DMS53 (cell line): ENCODE measurements around the gene TERT.
A peak's percentile ranks its signal among the peaks of the same experiment; 100 is the strongest.

Experiments used
- DNase-seq: peaks from one replicate; lab custom pipeline; 2025; lab: John Stamatoyannopoulos, UW

The TERT gene

GRCh38 chr5:1259806-1260480 lies 34.9 kb downstream of the TERT start:
- DNase-seq: no peak

- no peak for DNase-seq
Measured at GRCh38 chr5:1257841-1258240, 37.0 kb downstream of the TERT start.

DNA sequence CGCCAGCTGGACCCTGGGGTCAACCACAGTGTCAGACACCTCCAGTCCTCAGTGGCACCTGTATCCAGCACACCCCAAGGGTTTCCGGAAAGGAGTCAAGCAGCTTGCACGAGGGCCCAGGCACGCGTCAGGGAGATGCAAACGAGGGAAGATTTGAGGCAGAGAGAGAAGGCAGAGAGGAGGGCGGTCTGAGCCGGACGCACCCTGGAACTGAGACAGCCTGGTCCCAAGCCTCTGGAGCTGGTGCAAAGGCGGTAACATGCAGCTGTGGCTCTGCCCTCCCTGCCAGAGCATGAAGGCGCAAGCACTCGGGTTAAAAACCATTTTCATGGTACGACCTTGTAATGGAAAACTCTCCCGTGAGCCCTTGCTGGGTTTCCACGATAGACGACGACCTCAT lies 37.5 kb downstream of the TERT start:
- no peak for DNase-seq

- no peak for DNase-seq
Measured at GRCh38 chr5:1256776-1257175, 38.1 kb downstream of the TERT start.

DNA sequence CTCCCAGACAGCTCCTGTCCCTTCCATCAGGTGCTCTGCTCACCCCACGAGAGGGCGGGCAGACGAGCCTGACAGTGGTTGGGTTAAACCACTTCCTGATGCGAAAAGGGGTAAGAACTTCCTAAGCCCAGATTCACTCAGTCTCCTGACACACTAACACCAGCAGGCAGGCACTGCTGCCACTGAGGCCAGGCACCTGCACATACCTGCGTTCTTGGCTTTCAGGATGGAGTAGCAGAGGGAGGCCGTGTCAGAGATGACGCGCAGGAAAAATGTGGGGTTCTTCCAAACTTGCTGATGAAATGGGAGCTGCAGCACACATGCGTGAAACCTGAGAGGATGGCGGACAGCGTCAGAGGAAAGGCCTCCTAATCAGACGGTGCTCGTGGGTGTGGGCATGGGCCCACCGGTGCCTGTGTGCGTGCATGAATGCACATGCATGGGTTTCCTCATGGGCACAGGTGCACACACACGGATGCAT lies 39.7 kb downstream of the TERT start:
- DNase-seq: no peak

- DNase-seq: no peak
Measured at GRCh38 chr5:1254196-1254595, 40.7 kb downstream of the TERT start.

- DNase-seq: no peak
Measured at GRCh38 chr5:1253456-1254105, 41.3 kb downstream of the TERT start.

DNA sequence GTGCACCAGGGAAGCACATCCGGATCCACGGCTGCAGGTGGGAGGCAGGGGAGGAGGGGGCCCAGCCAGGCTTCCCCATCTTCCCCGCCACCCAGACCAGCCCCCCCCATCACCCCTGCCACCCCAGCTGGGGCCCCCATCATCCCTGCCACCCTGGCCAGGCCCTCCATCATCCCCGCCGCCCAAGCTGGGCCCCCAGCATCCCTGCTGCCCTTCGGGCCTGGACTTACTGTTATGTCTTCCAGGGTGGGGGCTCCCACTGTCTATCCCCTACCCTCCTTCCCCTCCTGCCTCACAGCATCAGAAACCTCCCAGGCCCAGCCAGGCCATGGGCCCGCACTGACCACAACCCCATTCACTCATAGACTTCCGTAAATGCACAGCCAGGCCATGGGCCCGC lies 42.2 kb downstream of the TERT start:
- DNase-seq: no peak

- DNase-seq: no peak
Measured at GRCh38 chr5:1251678-1252580, 42.9 kb downstream of the TERT start.

DNA sequence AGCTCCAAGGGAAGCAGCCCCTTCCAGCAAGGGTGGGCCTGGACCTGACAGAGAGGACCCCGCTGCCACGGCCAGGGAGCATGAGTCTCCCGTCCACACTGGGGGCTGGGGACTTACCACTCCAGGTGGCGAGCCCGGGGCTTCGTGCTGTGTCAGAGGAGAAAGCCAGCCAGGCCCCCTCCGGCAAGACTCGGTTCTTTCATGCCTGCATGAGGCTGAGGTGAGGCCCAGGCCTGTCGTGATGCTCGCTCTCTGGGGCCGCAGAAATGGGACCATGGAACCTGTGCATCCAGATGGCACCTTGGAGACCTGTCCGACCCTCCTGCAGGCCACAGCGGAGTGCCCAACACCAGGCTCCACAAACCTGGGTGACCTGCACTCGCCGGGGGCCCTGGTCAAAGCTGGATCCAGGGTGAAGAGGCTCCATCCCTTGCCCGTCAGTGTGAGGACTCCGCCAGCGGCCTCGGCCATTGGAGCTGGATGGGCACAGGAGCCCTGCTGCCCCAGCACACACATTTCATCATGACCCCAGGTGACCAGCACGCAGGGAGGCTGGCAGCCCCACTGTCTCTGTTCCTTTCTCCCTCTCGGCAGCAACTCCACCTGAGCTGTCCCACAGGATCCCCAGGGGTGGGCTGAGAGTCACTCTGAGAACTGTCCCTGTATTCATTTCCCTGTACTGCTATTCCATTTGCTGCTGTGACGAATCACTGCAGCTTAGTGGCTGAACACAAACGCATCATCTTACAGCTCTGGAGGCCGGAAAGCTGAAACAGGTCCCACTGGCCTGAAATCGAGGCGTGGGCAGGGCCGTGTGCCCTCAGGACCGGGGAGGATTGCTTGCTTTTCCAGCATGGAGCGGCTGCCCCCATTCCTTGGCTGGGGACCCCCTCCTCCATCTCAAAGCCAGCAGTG lies 45.2 kb downstream of the TERT start:
- no peak for DNase-seq

DNA sequence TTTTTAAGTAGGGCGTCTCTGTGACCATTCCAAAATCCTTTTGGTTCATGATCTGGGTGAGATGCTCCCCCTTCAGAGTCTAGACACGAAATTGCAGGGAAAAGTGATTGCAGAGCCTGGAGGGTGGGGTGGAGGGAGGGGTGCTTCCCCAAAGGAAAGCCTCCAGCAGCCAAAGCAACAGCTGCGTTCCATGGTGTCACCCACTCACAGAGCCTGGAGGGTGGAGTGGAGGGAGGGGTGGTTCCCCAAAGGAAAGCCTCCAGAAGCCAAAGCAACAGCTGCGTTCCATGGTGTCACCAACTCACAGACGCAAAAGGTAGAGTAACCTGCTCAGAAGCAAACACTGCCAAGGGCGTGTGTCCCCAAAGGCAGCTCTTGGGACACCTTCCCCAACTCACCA lies 47.1 kb downstream of the TERT start:
- DNase-seq: no peak

GRCh38 chr5:1246711-1247431 lies 48.0 kb downstream of the TERT start:
- DNase-seq: peak; percentile 89

DNA sequence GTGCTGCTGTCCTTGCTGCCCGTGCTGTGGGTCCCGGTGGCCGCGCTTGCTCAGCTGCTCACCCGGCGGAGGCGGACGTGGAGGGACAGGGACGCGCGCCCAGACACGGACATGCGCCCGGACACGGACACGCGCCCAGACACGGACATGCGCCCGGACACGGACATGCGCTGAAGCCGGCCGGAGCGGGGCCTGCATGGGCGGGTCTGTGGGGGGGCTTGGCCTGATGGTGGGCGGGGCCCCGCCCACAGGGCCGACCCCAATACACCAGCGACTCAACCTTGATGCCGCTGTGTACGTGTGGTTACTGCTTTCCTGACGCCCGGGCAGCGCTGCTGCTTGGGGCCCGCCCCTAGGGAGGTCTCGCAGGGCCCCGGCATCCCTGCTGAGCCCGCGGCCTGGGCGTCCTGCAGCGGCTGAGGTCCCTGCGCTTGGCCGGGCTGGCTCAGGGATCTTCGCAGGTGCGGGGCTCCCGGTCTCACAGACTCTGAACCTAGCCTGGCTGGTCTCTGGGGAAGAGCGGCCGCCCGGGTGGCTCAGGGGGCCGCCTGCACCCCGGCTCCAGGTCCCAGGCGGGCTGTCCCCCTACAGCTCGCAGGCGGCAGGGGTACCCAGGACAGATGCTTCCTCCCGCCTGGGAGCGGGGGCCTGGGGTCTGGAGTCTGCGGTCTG lies 48.8 kb downstream of the TERT start:
- no peak for DNase-seq

GRCh38 chr5:1244976-1245375 lies 49.9 kb downstream of the TERT start:
- DNase-seq: no peak

- no peak for DNase-seq
Measured at GRCh38 chr5:1244255-1244654, 50.6 kb downstream of the TERT start.

- no peak for DNase-seq
Measured at GRCh38 chr5:1243487-1244130, 51.3 kb downstream of the TERT start.

- peak; percentile 40 for DNase-seq
Measured at GRCh38 chr5:1242733-1243486, 52.0 kb downstream of the TERT start.

GRCh38 chr5:1241509-1242080 lies 53.3 kb downstream of the TERT start:
- no peak for DNase-seq
